ENCODE measurements around the gene PIANP.
"Not testable (repeated sequence)": the region's sequence is repeated elsewhere in the genome, so short reads cannot be mapped to it uniquely, and the experiment has no call there.

Gene PIANP

GRCh38 chr12:6723607-6724408, 23.2 kb upstream of the PIANP start, which contains the start of gene COPS7A:
Gene COPS7A (plus strand): TSS chr12:6724046. CDS start chr12:6724657, 611 bp downstream.
- no peaks in the 10 kb centered on the region for H3K27me3 ChIP-seq (ENCODE audit: insufficient read depth, poor library complexity, severe bottlenecking)
- peak; percentile 98 to 100 for DNase-seq (ENCODE audit: low read depth in 1 of 2, low spot score in 1 of 2)
- TF ChIP-seq, protein P1, sequence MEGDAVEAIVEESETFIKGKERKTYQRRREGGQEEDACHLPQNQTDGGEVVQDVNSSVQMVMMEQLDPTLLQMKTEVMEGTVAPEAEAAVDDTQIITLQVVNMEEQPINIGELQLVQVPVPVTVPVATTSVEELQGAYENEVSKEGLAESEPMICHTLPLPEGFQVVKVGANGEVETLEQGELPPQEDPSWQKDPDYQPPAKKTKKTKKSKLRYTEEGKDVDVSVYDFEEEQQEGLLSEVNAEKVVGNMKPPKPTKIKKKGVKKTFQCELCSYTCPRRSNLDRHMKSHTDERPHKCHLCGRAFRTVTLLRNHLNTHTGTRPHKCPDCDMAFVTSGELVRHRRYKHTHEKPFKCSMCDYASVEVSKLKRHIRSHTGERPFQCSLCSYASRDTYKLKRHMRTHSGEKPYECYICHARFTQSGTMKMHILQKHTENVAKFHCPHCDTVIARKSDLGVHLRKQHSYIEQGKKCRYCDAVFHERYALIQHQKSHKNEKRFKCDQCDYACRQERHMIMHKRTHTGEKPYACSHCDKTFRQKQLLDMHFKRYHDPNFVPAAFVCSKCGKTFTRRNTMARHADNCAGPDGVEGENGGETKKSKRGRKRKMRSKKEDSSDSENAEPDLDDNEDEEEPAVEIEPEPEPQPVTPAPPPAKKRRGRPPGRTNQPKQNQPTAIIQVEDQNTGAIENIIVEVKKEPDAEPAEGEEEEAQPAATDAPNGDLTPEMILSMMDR (IDR thresholded peaks at IDR 0.05; ENCODE audit: insufficient read depth, low read length): no peak
- TF ChIP-seq GABPA (IDR thresholded peaks at IDR 0.05; ENCODE audit: low read depth): peak; percentile 96
- TF ChIP-seq REST (IDR thresholded peaks at IDR 0.05; ENCODE audit: insufficient replicate concordance, low read depth): peak; percentile 19
- peak; percentile 70; the same call in 1 of the 2 replicates for TF ChIP-seq SPI1 (IDR thresholded peaks at IDR 0.05; ENCODE audit: borderline replicate concordance, low read depth)
- peak; percentile 91 for TF ChIP-seq POLR2AphosphoS5 (IDR thresholded peaks at IDR 0.05; ENCODE audit: low read depth)
- H3K27ac ChIP-seq (replicated peaks): peak within 1 kb of the TSS; percentile 89
- peak within 1 kb of the TSS; percentile 51 for H3K4me3 ChIP-seq (replicated peaks; ENCODE audit: insufficient read depth, low read length)

GRCh38 chr12:6722863-6723262, 22.2 kb upstream of the PIANP start:
- Histone ChIP-seq H3K4me3 (replicated peaks; ENCODE audit: insufficient read depth, low read length) (no peak overlapping the region), H3K27ac (replicated peaks) (peak overlapping the region; percentile 89), H3K27me3 (ENCODE audit: insufficient read depth, poor library complexity, severe bottlenecking) (no peaks in the 10 kb centered on the region)
- no peak for DNase-seq (ENCODE audit: low read depth in 1 of 2, low spot score in 1 of 2)
- TF ChIP-seq SPI1 (IDR thresholded peaks at IDR 0.05; ENCODE audit: borderline replicate concordance, low read depth) (no peak), REST (IDR thresholded peaks at IDR 0.05; ENCODE audit: insufficient replicate concordance, low read depth) (no peak), POLR2AphosphoS5 (IDR thresholded peaks at IDR 0.05; ENCODE audit: low read depth) (no peak), GABPA (IDR thresholded peaks at IDR 0.05; ENCODE audit: low read depth) (no peak)
- TF ChIP-seq, protein P1 (IDR thresholded peaks at IDR 0.05; ENCODE audit: insufficient read depth, low read length): no peak

DNA sequence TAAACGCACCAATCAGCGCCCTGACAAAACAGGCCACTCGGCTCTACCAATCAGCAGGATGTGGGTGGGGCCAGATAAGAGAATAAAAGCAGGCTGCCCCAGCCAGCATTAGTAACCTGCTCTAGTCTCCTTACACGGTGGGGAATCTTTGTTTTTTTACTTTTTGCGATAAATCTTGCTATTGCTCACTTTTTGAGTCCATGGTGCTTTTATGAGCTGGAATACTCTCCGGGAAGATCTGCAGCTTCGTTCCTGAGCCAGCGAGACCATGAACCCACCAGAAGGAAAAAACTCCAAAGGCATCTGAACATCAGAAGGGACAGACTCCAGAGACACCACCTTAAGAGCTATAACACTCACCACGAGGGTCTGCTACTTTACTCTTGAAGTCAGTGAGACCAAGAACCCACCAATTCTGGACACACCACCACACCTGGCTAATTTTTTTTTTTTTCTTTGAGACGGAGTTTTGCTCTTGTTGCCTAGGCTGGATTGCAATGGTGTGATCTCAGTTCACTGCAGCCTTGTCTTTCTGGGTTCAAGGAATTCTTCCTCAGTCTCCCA, 16.3 kb upstream of the PIANP start:
- H3K27me3 ChIP-seq (ENCODE audit: insufficient read depth, poor library complexity, severe bottlenecking): no peaks in the 10 kb centered on the region
- no peak overlapping the region for H3K4me3 ChIP-seq (replicated peaks; ENCODE audit: insufficient read depth, low read length)
- TF ChIP-seq GABPA (IDR thresholded peaks at IDR 0.05; ENCODE audit: low read depth) (no peak), POLR2AphosphoS5 (IDR thresholded peaks at IDR 0.05; ENCODE audit: low read depth) (no peak), SPI1 (IDR thresholded peaks at IDR 0.05; ENCODE audit: borderline replicate concordance, low read depth) (no peak), REST (IDR thresholded peaks at IDR 0.05; ENCODE audit: insufficient replicate concordance, low read depth) (no peak)
- TF ChIP-seq, protein P1 (IDR thresholded peaks at IDR 0.05; ENCODE audit: insufficient read depth, low read length): no peak
- H3K27ac ChIP-seq (replicated peaks): no peak overlapping the region
- no peak for DNase-seq (ENCODE audit: low read depth in 1 of 2, low spot score in 1 of 2)

GRCh38 chr12:6716031-6716873, 15.6 kb upstream of the PIANP start:
- not testable (repeated sequence) for DNase-seq (ENCODE audit: low read depth in 1 of 2, low spot score in 1 of 2); H3K27ac ChIP-seq (replicated peaks); H3K4me3 ChIP-seq (replicated peaks; ENCODE audit: insufficient read depth, low read length); H3K27me3 ChIP-seq (ENCODE audit: insufficient read depth, poor library complexity, severe bottlenecking)
